HTR-8/SVneo (cell line): ENCODE results near the gene DHTKD1.
A peak's percentile ranks its signal among the peaks of the same experiment; 100 is the strongest.
"Not testable (repeated sequence)": the region's sequence is repeated elsewhere in the genome, so short reads cannot be mapped to it uniquely, and the experiment has no call there.

Source experiments
- DNase-seq: peaks from one replicate; pipeline ENCODE4 v3.0.0; 2011; ENCODE audit warnings: low spot score, mixed read lengths; ENCODE audit not compliant: insufficient read length
- FAIRE-seq: peaks from 2 replicates; lab custom pipeline; 2011; peaks lifted over from hg19 to GRCh38; lab: Jason Lieb, UNC

DHTKD1 gene

GRCh38 chr10:12129222-12130111, 60.7 kb downstream of the DHTKD1 start, which contains the start of gene SEC61A2:
Gene SEC61A2 (plus strand): TSS chr10:12129677. CDS start chr10:12129788, 111 bp downstream.
- FAIRE-seq (peak; percentile 49), DNase-seq (peak; percentile 93)

GRCh38 chr10:12130237-12130872, 61.6 kb downstream of the DHTKD1 start:
- DNase-seq (peak; percentile 71), FAIRE-seq (no peak)

GRCh38 chr10:12135631-12136030, 66.9 kb downstream of the DHTKD1 start:
- DNase-seq, result no peak
- FAIRE-seq, result no peak

GRCh38 chr10:12140038-12140437, 71.3 kb downstream of the DHTKD1 start:
- FAIRE-seq (no peak), DNase-seq (no peak)

- DNase-seq (no peak), FAIRE-seq (no peak)
These were observed 75.8 kb downstream of the DHTKD1 start for GRCh38 chr10:12144538-12144937.

GRCh38 chr10:12150163-12150562, 81.4 kb downstream of the DHTKD1 start:
- DNase-seq (no peak), FAIRE-seq (no peak)

- FAIRE-seq, result no peak
These were observed 85.8 kb downstream of the DHTKD1 start for GRCh38 chr10:12154516-12154915.

GRCh38 chr10:12156367-12157123, 87.8 kb downstream of the DHTKD1 start:
- DNase-seq (no peak), FAIRE-seq (no peak)

More at GRCh38 chr10:12154516-12154915, 85.8 kb downstream of the DHTKD1 start:
- DNase-seq, result no peak

- no peak for DNase-seq
These were observed 89.4 kb downstream of the DHTKD1 start for GRCh38 chr10:12158111-12158510.

GRCh38 chr10:12160664-12161063, 91.9 kb downstream of the DHTKD1 start:
- no peak for DNase-seq
- no peak for FAIRE-seq

More at GRCh38 chr10:12158111-12158510, 89.4 kb downstream of the DHTKD1 start:
- FAIRE-seq, result no peak

GRCh38 chr10:12162927-12163326, 94.2 kb downstream of the DHTKD1 start:
- DNase-seq (no peak), FAIRE-seq (no peak)

- DNase-seq (no peak), FAIRE-seq (no peak)
These were observed 95.3 kb downstream of the DHTKD1 start for GRCh38 chr10:12164085-12164484.

- FAIRE-seq (no peak), DNase-seq (no peak)
These were observed 96.3 kb downstream of the DHTKD1 start for GRCh38 chr10:12165036-12165435.

GRCh38 chr10:12165999-12166775, 97.4 kb downstream of the DHTKD1 start:
- DNase-seq (no peak), FAIRE-seq (no peak)

GRCh38 chr10:12171512-12171911, 102.8 kb downstream of the DHTKD1 start:
- not testable (repeated sequence) for DNase-seq, FAIRE-seq
